ENCODE measurements around the gene TMEM156.

TMEM156 gene

DNA sequence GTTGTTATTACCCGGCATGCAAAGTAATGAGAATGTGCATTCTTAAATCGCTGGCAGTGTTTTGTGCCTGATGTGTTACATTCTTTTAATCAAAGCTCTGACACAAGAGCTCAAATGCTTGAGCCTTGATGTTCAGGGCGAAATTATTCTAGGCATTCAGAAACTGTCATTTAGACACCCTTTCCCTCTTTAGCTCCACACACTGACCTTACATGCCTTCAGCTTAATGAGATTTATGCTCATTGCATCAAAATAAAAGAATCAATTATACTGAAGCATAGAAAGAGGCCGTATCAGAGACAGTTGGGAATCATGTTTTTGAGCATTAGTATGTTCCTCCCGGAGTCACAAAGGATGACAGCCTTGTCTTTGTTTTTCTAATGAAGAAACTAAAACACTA is 107.9 kb downstream of the TMEM156 start:
- Mint-ChIP-seq H3K36me3 (ENCODE audit: low read depth) (no peaks in the 10 kb centered on the region), H3K4me1 (ENCODE audit: low read depth) (peaks cover 6% of the 10 kb centered on the region), H3K27ac (no peak overlapping the region), H3K9me3 (no peaks in the 10 kb centered on the region), H3K27me3 (ENCODE audit: low read depth) (no peaks in the 10 kb centered on the region), H3K4me3 (no peak overlapping the region)

- peaks cover 6% of the 10 kb centered on the region for H3K4me1 Mint-ChIP-seq (ENCODE audit: low read depth)
- H3K4me3 Mint-ChIP-seq, result no peak overlapping the region
- H3K36me3 Mint-ChIP-seq (ENCODE audit: low read depth), result no peaks in the 10 kb centered on the region
- no peaks in the 10 kb centered on the region for H3K27me3 Mint-ChIP-seq (ENCODE audit: low read depth)
- H3K27ac Mint-ChIP-seq, result no peak overlapping the region
- no peaks in the 10 kb centered on the region for H3K9me3 Mint-ChIP-seq
Measured at GRCh38 chr4:38923746-38924145, 108.5 kb downstream of the TMEM156 start.

DNA sequence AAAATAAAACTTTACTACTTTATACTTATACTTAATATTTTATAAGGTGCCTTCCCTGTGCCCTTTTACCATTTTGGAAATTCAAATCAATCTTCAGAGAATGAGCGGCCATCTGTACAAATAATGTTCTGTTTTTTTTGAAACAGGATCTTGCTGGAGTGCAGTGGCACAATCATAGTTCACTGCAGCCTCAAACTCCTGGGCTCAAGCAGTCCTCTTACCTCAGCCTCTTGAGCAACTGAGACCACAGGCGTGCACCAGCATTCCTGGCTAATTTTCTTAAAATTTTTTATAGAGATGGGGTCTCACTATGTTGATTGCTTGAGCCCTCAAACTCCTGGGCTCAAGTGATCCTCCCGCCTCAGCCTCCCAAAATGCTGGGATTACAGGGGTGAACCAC is 111.1 kb downstream of the TMEM156 start:
- Mint-ChIP-seq H3K36me3 (ENCODE audit: low read depth) (peaks cover 2% of the 10 kb centered on the region), H3K27me3 (ENCODE audit: low read depth) (no peaks in the 10 kb centered on the region), H3K9me3 (peaks cover 2% of the 10 kb centered on the region), H3K4me3 (no peak overlapping the region), H3K4me1 (ENCODE audit: low read depth) (peaks cover 6% of the 10 kb centered on the region), H3K27ac (no peak overlapping the region)

GRCh38 chr4:38920677-38921076 is 111.5 kb downstream of the TMEM156 start:
- Mint-ChIP-seq H3K36me3 (ENCODE audit: low read depth) (peaks cover 3% of the 10 kb centered on the region), H3K4me1 (ENCODE audit: low read depth) (peaks cover 6% of the 10 kb centered on the region), H3K27me3 (ENCODE audit: low read depth) (no peaks in the 10 kb centered on the region), H3K27ac (no peak overlapping the region), H3K4me3 (no peak overlapping the region), H3K9me3 (peaks cover 5% of the 10 kb centered on the region)

DNA sequence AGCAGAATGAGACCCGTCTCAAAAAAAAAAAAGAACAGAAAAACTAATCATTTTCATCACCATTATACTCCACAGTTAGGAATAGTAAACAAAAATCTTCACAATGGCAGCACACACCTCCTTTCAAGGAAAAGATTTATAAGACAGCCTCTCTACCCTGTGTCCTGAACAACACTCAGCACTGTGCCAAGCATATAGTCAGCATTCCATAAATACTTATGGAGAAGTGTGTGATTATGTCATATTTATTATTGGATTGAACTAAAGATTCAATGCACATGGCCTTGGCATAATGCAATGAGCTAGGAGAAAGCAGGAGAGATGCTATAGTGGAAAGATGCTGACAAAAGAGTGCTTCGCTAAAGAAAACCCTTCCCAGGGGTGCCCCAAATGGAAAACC is 112.0 kb downstream of the TMEM156 start:
- Mint-ChIP-seq H3K36me3 (ENCODE audit: low read depth) (peaks cover 3% of the 10 kb centered on the region), H3K4me3 (no peak overlapping the region), H3K9me3 (peaks cover 5% of the 10 kb centered on the region), H3K27ac (no peak overlapping the region), H3K27me3 (ENCODE audit: low read depth) (no peaks in the 10 kb centered on the region), H3K4me1 (ENCODE audit: low read depth) (peaks cover 10% of the 10 kb centered on the region)

- Mint-ChIP-seq H3K4me3 (no peak overlapping the region), H3K27ac (no peak overlapping the region), H3K27me3 (ENCODE audit: low read depth) (no peaks in the 10 kb centered on the region), H3K9me3 (peaks cover 5% of the 10 kb centered on the region), H3K36me3 (ENCODE audit: low read depth) (peaks cover 3% of the 10 kb centered on the region), H3K4me1 (ENCODE audit: low read depth) (peaks cover 16% of the 10 kb centered on the region)
Measured at GRCh38 chr4:38919494-38919893, 112.7 kb downstream of the TMEM156 start.

GRCh38 chr4:38917481-38918025 is 114.7 kb downstream of the TMEM156 start:
- Mint-ChIP-seq H3K4me1 (ENCODE audit: low read depth) (peaks cover 18% of the 10 kb centered on the region), H3K27ac (no peak overlapping the region), H3K36me3 (ENCODE audit: low read depth) (peaks cover 5% of the 10 kb centered on the region), H3K9me3 (peaks cover 5% of the 10 kb centered on the region), H3K4me3 (no peak overlapping the region), H3K27me3 (ENCODE audit: low read depth) (no peaks in the 10 kb centered on the region)
